ENCODE results near the gene RPRD2. TPM values are rescaled to one million over a fixed set of nuclear protein-coding genes. Genes with fewer than 3 reads are reported as not detected.

RPRD2 gene
- total RNA-seq, 4 donors from 2014 or later, result 14.5 to 19.9 (median 16.3) TPM

GRCh38 chr1:150420560-150421265 lies 56.8 kb downstream of the RPRD2 start:
- DNase-seq (ENCODE audit: low spot score) (no peak), ATAC-seq (ENCODE audit: low FRiP score) (no peak)
- no peak for TF ChIP-seq CTCF (IDR thresholded peaks at IDR 0.05)

GRCh38 chr1:150422541-150422940 lies 58.6 kb downstream of the RPRD2 start:
- no peak for ATAC-seq (ENCODE audit: low FRiP score)
- DNase-seq (ENCODE audit: low spot score), result no peak
- TF ChIP-seq CTCF (IDR thresholded peaks at IDR 0.05), result no peak

- no peak for DNase-seq (ENCODE audit: low spot score)
- ATAC-seq (ENCODE audit: low FRiP score), result no peak
- no peak for TF ChIP-seq CTCF (IDR thresholded peaks at IDR 0.05)
These were observed 65.9 kb downstream of the RPRD2 start for GRCh38 chr1:150429805-150430204.

GRCh38 chr1:150441121-150441520 lies 77.2 kb downstream of the RPRD2 start:
- ATAC-seq (ENCODE audit: low FRiP score) (no peak), DNase-seq (ENCODE audit: low spot score) (no peak)

GRCh38 chr1:150444232-150444631 lies 80.3 kb downstream of the RPRD2 start:
- DNase-seq (ENCODE audit: low spot score) (no peak), ATAC-seq (ENCODE audit: low FRiP score) (no peak)
- TF ChIP-seq CTCF (IDR thresholded peaks at IDR 0.05), result no peak

More at GRCh38 chr1:150441121-150441520, 77.2 kb downstream of the RPRD2 start:
- no peak for TF ChIP-seq CTCF (IDR thresholded peaks at IDR 0.05)

- no peak for ATAC-seq (ENCODE audit: low FRiP score)
- no peak for TF ChIP-seq CTCF (IDR thresholded peaks at IDR 0.05)
- no peak for DNase-seq (ENCODE audit: low spot score)
These were observed 92.2 kb downstream of the RPRD2 start for GRCh38 chr1:150456146-150456647.

GRCh38 chr1:150464422-150464826 lies 100.5 kb downstream of the RPRD2 start:
- ATAC-seq (ENCODE audit: low FRiP score) (peak; percentile 54), DNase-seq (ENCODE audit: low spot score) (peak; percentile 36)
- TF ChIP-seq CTCF (IDR thresholded peaks at IDR 0.05), result no peak
